ENCODE results near the gene PRKN. TPM values are rescaled to one million over a fixed set of nuclear protein-coding genes. Genes with fewer than 3 reads are reported as not detected.

The PRKN gene
- total RNA-seq, 1 donor from 2014 or later, result 5.1 TPM

GRCh38 chr6:161749576-161749975, 978.0 kb downstream of the PRKN start:
- no peaks in the 10 kb centered on the region for H3K9me3 Mint-ChIP-seq (ENCODE audit: unreplicated experiment)
- no peak overlapping the region for H3K27ac Mint-ChIP-seq (ENCODE audit: unreplicated experiment)
- no peak for TF ChIP-seq CTCF (IDR thresholded peaks at IDR 0.05; ENCODE audit: unreplicated experiment)
- DNase-seq (ENCODE audit: low spot score), result no peak
- no peak overlapping the region for H3K4me3 Mint-ChIP-seq (ENCODE audit: unreplicated experiment)
- no peaks in the 10 kb centered on the region for H3K27me3 Mint-ChIP-seq (ENCODE audit: unreplicated experiment)
- H3K36me3 Mint-ChIP-seq (ENCODE audit: low read depth, unreplicated experiment), result no peaks in the 10 kb centered on the region
- H3K4me1 Mint-ChIP-seq (ENCODE audit: unreplicated experiment), result no peaks in the 10 kb centered on the region

GRCh38 chr6:161748535-161749416, 978.8 kb downstream of the PRKN start:
- no peaks in the 10 kb centered on the region for H3K36me3 Mint-ChIP-seq (ENCODE audit: low read depth, unreplicated experiment)
- H3K9me3 Mint-ChIP-seq (ENCODE audit: unreplicated experiment), result no peaks in the 10 kb centered on the region
- no peak overlapping the region for H3K4me3 Mint-ChIP-seq (ENCODE audit: unreplicated experiment)
- no peaks in the 10 kb centered on the region for H3K27me3 Mint-ChIP-seq (ENCODE audit: unreplicated experiment)
- peak; percentile 85 for DNase-seq (ENCODE audit: low spot score)
- no peak overlapping the region for H3K27ac Mint-ChIP-seq (ENCODE audit: unreplicated experiment)
- peak; percentile 78 for TF ChIP-seq CTCF (IDR thresholded peaks at IDR 0.05; ENCODE audit: unreplicated experiment)
- no peaks in the 10 kb centered on the region for H3K4me1 Mint-ChIP-seq (ENCODE audit: unreplicated experiment)

GRCh38 chr6:161747506-161747905, 980.1 kb downstream of the PRKN start:
- Mint-ChIP-seq H3K4me3 (ENCODE audit: unreplicated experiment) (no peak overlapping the region), H3K27me3 (ENCODE audit: unreplicated experiment) (no peaks in the 10 kb centered on the region), H3K4me1 (ENCODE audit: unreplicated experiment) (no peaks in the 10 kb centered on the region), H3K36me3 (ENCODE audit: low read depth, unreplicated experiment) (no peaks in the 10 kb centered on the region), H3K27ac (ENCODE audit: unreplicated experiment) (no peak overlapping the region), H3K9me3 (ENCODE audit: unreplicated experiment) (no peaks in the 10 kb centered on the region)
- no peak for TF ChIP-seq CTCF (IDR thresholded peaks at IDR 0.05; ENCODE audit: unreplicated experiment)
- DNase-seq (ENCODE audit: low spot score), result no peak

- no peak for DNase-seq (ENCODE audit: low spot score)
- Mint-ChIP-seq H3K4me3 (ENCODE audit: unreplicated experiment) (no peak overlapping the region), H3K4me1 (ENCODE audit: unreplicated experiment) (no peaks in the 10 kb centered on the region), H3K9me3 (ENCODE audit: unreplicated experiment) (no peaks in the 10 kb centered on the region), H3K36me3 (ENCODE audit: low read depth, unreplicated experiment) (no peaks in the 10 kb centered on the region), H3K27me3 (ENCODE audit: unreplicated experiment) (no peaks in the 10 kb centered on the region), H3K27ac (ENCODE audit: unreplicated experiment) (no peak overlapping the region)
- no peak for TF ChIP-seq CTCF (IDR thresholded peaks at IDR 0.05; ENCODE audit: unreplicated experiment)
These were observed 981.9 kb downstream of the PRKN start for GRCh38 chr6:161745594-161746141.

GRCh38 chr6:161745128-161745527, 982.4 kb downstream of the PRKN start:
- H3K36me3 Mint-ChIP-seq (ENCODE audit: low read depth, unreplicated experiment), result no peaks in the 10 kb centered on the region
- no peaks in the 10 kb centered on the region for H3K4me1 Mint-ChIP-seq (ENCODE audit: unreplicated experiment)
- TF ChIP-seq CTCF (IDR thresholded peaks at IDR 0.05; ENCODE audit: unreplicated experiment), result no peak
- H3K27ac Mint-ChIP-seq (ENCODE audit: unreplicated experiment), result no peak overlapping the region
- peaks cover 2% of the 10 kb centered on the region for H3K27me3 Mint-ChIP-seq (ENCODE audit: unreplicated experiment)
- no peak for DNase-seq (ENCODE audit: low spot score)
- H3K9me3 Mint-ChIP-seq (ENCODE audit: unreplicated experiment), result no peaks in the 10 kb centered on the region
- no peak overlapping the region for H3K4me3 Mint-ChIP-seq (ENCODE audit: unreplicated experiment)
